KBM-7 (cell line): ENCODE measurements around the gene CPA3.

Source experiments
- DNase-seq: peaks from one replicate; pipeline ENCODE4 v3.0.0-alpha.2; 2015
- in situ Hi-C: fragments of 300-500 bp; cut with MboI; formaldehyde crosslinking; loops from 2 replicates; pipeline ENCODE4 v1.14.3; 2020; ENCODE audit warnings: low sequenced_read_pairs, low pct_unique_long_range_greater_than_20kb, mixed read lengths

The CPA3 gene

GRCh38 chr3:148854061-148854460 is 11.0 kb upstream of the CPA3 start:
- DNase-seq, result no peak
- in situ Hi-C loops, result no loop called here

GRCh38 chr3:148856384-148856783 is 8.7 kb upstream of the CPA3 start:
- in situ Hi-C loops, result no loop called here
- DNase-seq, result no peak

- no peak for DNase-seq
- in situ Hi-C loops, result no loop called here
Measured at GRCh38 chr3:148857316-148857715, 7.8 kb upstream of the CPA3 start.

GRCh38 chr3:148861277-148861869 is 3.7 kb upstream of the CPA3 start:
- DNase-seq, result peak; percentile 42
- in situ Hi-C loops, result no loop called here

GRCh38 chr3:148863297-148863696 is 1.8 kb upstream of the CPA3 start:
- in situ Hi-C loops, result no loop called here
- no peak for DNase-seq

GRCh38 chr3:148863814-148864213 is 1.3 kb upstream of the CPA3 start:
- no peak for DNase-seq
- in situ Hi-C loops, result no loop called here

GRCh38 chr3:148866261-148866660 is 1.2 kb downstream of the CPA3 start:
- in situ Hi-C loops, result no loop called here
- DNase-seq, result no peak

GRCh38 chr3:148873270-148873927 is 8.3 kb downstream of the CPA3 start:
- no peak for DNase-seq
- in situ Hi-C loops, result no loop called here

- in situ Hi-C loops, result no loop called here
- DNase-seq, result no peak
Measured at GRCh38 chr3:148873977-148874376, 8.9 kb downstream of the CPA3 start.

GRCh38 chr3:148878095-148878494 is 13.0 kb downstream of the CPA3 start:
- in situ Hi-C loops, result no loop called here
- DNase-seq, result no peak

GRCh38 chr3:148879256-148879655 is 14.2 kb downstream of the CPA3 start:
- no peak for DNase-seq
- in situ Hi-C loops, result no loop called here

- in situ Hi-C loops, result no loop called here
- peak; percentile 17 for DNase-seq
Measured at GRCh38 chr3:148880681-148881080, 15.6 kb downstream of the CPA3 start.

- no peak for DNase-seq
- in situ Hi-C loops, result no loop called here
Measured at GRCh38 chr3:148881286-148881685, 16.2 kb downstream of the CPA3 start.

GRCh38 chr3:148882288-148882687 is 17.2 kb downstream of the CPA3 start:
- in situ Hi-C loops, result no loop called here
- DNase-seq, result no peak

- no peak for DNase-seq
- in situ Hi-C loops, result no loop called here
Measured at GRCh38 chr3:148883163-148883562, 18.1 kb downstream of the CPA3 start.

- DNase-seq, result no peak
- in situ Hi-C loops, result no loop called here
Measured at GRCh38 chr3:148884261-148884660, 19.2 kb downstream of the CPA3 start.

GRCh38 chr3:148889828-148890227 is 24.7 kb downstream of the CPA3 start:
- in situ Hi-C loops, result no loop called here
- no peak for DNase-seq

GRCh38 chr3:148896062-148896461 is 31.0 kb downstream of the CPA3 start:
- in situ Hi-C loops, result no loop called here
- DNase-seq, result no peak

- in situ Hi-C loops, result no loop called here
- no peak for DNase-seq
Measured at GRCh38 chr3:148901987-148902791, 37.1 kb downstream of the CPA3 start.

- no peak for DNase-seq
- in situ Hi-C loops, result no loop called here
Measured at GRCh38 chr3:148903022-148903442, 37.9 kb downstream of the CPA3 start.
